ENCODE measurements around the gene DZIP1L.
"Not testable (repeated sequence)": the region's sequence is repeated elsewhere in the genome, so short reads cannot be mapped to it uniquely, and the experiment has no call there.

The DZIP1L gene

DNA sequence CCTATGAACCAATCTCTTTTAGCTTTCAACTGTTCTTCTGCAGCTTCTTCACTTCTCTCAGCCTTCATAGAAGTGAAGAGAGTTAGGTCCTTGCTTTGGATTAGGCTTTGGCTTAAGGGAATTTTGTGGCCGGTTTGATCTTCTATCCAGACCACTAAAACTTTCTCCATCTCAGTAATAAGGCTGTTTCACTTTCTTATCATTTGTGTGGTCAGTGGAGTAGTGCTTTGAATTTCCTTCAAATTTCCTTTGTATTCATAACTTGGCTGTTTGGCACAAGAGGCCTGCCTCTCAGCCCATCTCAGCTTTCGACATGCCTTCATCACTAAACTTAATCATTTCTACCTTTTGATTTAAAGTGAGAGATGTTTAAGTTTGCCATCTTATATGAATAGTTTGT lies 21.7 kb downstream of the DZIP1L start:
- TF ChIP-seq, protein P1, sequence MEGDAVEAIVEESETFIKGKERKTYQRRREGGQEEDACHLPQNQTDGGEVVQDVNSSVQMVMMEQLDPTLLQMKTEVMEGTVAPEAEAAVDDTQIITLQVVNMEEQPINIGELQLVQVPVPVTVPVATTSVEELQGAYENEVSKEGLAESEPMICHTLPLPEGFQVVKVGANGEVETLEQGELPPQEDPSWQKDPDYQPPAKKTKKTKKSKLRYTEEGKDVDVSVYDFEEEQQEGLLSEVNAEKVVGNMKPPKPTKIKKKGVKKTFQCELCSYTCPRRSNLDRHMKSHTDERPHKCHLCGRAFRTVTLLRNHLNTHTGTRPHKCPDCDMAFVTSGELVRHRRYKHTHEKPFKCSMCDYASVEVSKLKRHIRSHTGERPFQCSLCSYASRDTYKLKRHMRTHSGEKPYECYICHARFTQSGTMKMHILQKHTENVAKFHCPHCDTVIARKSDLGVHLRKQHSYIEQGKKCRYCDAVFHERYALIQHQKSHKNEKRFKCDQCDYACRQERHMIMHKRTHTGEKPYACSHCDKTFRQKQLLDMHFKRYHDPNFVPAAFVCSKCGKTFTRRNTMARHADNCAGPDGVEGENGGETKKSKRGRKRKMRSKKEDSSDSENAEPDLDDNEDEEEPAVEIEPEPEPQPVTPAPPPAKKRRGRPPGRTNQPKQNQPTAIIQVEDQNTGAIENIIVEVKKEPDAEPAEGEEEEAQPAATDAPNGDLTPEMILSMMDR (IDR thresholded peaks at IDR 0.05; ENCODE audit: low read depth, low read length, missing control alignments): no peak
- in situ Hi-C loops (cut with HindIII; ENCODE audit: low pct_ligation_motif_present, low sequenced_read_pairs): no loop called here

DNA sequence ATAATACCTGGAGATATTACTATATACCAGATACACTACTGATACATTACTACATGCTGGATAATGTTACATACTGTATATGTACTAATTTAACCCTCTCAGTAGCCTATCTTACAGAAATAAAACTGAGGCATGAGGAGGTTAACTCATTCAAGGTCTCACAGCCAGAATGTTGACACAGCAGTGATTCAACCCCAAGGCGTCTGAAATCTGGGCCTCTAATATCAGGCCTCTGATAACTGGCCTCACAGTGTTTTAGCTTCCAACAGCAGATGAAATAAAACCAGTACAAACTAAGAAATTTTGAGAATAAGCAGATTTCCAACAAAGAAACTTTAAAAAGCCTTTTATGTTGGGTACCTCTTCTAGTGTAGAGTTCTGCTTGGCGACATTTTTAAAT lies 23.4 kb downstream of the DZIP1L start:
- in situ Hi-C loops (cut with HindIII; ENCODE audit: low pct_ligation_motif_present, low sequenced_read_pairs): no loop called here
- H3K36me3 ChIP-seq (replicated peaks): peaks cover 17% of the 10 kb centered on the region
- peak; percentile 87 for DNase-seq
- TF ChIP-seq, protein P1 (IDR thresholded peaks at IDR 0.05; ENCODE audit: low read depth, low read length, missing control alignments): no peak
- peak overlapping the region; percentile 24 for H3K27ac ChIP-seq
- H3K27me3 ChIP-seq (replicated peaks): no peaks in the 10 kb centered on the region
- no peak overlapping the region for H3K4me3 ChIP-seq (ENCODE audit: low read depth, low read length)

More for the DNA sequence above, 21.7 kb downstream of the DZIP1L start:
- Histone ChIP-seq H3K27ac (no peak overlapping the region), H3K36me3 (replicated peaks) (peaks cover 11% of the 10 kb centered on the region), H3K27me3 (replicated peaks) (no peaks in the 10 kb centered on the region), H3K4me3 (ENCODE audit: low read depth, low read length) (no peak overlapping the region)
- peak; percentile 16 for DNase-seq

DNA sequence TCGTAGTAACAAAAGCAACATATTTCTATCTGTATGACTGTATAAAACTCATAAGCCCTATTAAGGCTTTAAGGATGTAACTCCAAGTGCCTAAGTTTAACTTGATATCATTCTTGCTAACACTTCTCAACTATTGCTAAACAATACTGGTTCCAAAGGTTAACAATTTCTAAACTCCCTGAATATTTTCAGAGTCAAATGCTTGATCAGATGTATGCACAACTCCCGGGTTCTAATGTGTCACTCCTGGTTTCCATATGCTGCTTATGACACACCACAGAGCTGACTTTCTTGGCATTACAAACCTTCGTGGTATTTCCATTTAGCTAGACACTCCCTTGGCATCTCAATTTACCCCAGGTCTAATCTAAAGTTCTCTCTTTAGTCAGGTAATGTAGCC lies 26.3 kb downstream of the DZIP1L start:
- in situ Hi-C loops (cut with HindIII; ENCODE audit: low pct_ligation_motif_present, low sequenced_read_pairs): no loop called here
- no peaks in the 10 kb centered on the region for H3K27me3 ChIP-seq (replicated peaks)
- no peak overlapping the region for H3K27ac ChIP-seq
- peaks cover 16% of the 10 kb centered on the region for H3K36me3 ChIP-seq (replicated peaks)
- DNase-seq: peak; percentile 62
- TF ChIP-seq, protein P1 (IDR thresholded peaks at IDR 0.05; ENCODE audit: low read depth, low read length, missing control alignments): no peak
- H3K4me3 ChIP-seq (ENCODE audit: low read depth, low read length): no peak overlapping the region

DNA sequence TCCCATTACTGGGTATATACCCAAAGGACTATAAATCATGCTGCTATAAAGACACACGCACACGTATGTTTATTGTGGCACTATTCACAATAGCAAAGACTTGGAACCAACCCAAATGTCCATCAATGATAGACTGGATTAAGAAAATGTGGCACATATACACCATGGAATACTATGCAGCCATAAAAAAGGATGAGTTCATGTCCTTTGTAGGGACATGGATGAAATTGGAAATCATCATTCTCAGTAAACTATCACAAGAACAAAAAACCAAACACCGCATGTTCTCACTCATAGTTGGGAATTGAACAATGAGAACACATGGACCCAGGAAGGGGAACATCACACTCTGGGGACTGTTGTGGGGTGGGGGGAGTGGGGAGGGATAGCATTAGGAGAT lies 29.7 kb downstream of the DZIP1L start:
- in situ Hi-C loops (cut with HindIII; ENCODE audit: low pct_ligation_motif_present, low sequenced_read_pairs); H3K27me3 ChIP-seq (replicated peaks); DNase-seq; H3K4me3 ChIP-seq (ENCODE audit: low read depth, low read length); H3K27ac ChIP-seq: not testable (repeated sequence)
- peaks cover 23% of the 10 kb centered on the region for H3K36me3 ChIP-seq (replicated peaks)

DNA sequence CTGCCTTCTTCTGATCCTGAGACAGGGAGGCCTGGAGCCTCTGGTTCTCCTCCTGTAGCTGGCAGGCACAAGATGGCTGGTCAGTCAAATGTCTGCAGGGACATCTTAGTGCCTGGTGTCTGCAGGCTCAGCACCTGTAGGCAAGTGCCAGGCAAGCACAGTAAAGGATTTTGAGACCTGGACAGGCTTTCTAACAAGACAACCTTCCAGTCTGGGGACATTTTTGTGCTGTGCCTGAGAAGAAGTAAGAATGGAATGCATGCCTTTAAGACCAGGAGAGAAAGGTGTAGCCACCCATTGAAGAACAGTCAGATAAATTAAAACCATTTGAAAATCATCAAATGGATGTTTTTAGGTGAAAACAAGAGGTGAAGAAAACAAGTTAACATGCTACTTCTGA lies 31.2 kb downstream of the DZIP1L start:
- no peak for DNase-seq
- Histone ChIP-seq H3K27me3 (replicated peaks) (no peaks in the 10 kb centered on the region), H3K27ac (no peak overlapping the region), H3K36me3 (replicated peaks) (peaks cover 23% of the 10 kb centered on the region), H3K4me3 (ENCODE audit: low read depth, low read length) (no peak overlapping the region)
- in situ Hi-C loops (cut with HindIII; ENCODE audit: low pct_ligation_motif_present, low sequenced_read_pairs): no loop called here
- TF ChIP-seq, protein P1 (IDR thresholded peaks at IDR 0.05; ENCODE audit: low read depth, low read length, missing control alignments): no peak

DNA sequence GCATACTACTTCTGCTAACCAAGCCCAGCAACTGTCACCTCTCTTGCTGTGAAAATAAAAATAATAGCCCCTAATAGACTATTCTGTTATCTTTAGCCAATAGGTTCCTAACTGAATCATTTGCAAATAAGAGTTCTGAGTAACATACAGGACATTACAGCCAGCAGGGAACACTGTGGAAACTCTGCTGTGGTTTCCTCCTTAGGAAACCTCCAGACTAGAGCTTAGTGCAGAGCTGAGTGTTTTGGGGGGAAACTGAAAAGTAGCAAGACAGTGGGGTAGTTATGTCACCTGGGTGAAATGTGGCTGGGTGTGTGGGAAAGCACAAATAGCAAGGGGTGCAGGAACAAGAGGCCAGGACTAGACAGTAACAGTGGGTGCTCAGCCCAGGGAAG lies 32.4 kb downstream of the DZIP1L start:
- H3K27ac ChIP-seq: peak overlapping the region; percentile 94
- TF ChIP-seq, protein P1 (IDR thresholded peaks at IDR 0.05; ENCODE audit: low read depth, low read length, missing control alignments): no peak
- DNase-seq: peak; percentile 49
- H3K4me3 ChIP-seq (ENCODE audit: low read depth, low read length): no peak overlapping the region
- in situ Hi-C loops (cut with HindIII; ENCODE audit: low pct_ligation_motif_present, low sequenced_read_pairs): no loop called here
- no peaks in the 10 kb centered on the region for H3K27me3 ChIP-seq (replicated peaks)
- H3K36me3 ChIP-seq (replicated peaks): peaks cover 20% of the 10 kb centered on the region

All from brain microvascular endothelial cell (primary cell).